ENCODE measurements around the gene LCE2A.

GRCh38 chr1:152725261-152725660 lies 27.1 kb downstream of the LCE2A start:
- TF ChIP-seq CTCF (conservative IDR thresholded peaks at IDR 0.05; ENCODE audit: low read length), result no peak
- TF ChIP-seq EZH2phosphoT487 (IDR thresholded peaks at IDR 0.05; ENCODE audit: borderline replicate concordance), result no peak

All from Loucy (cell line).